GM23338 (cell line): ENCODE data around the gene SOAT1. TPM values are rescaled to one million over a fixed set of nuclear protein-coding genes. Genes with fewer than 3 reads are reported as not detected.

Source experiments
- ATAC-seq: fragments of 200-7000 bp; cut with Tn5 transposase; 3 replicates; pipeline ENCODE4 v1.9.1; 2020
- DNase-seq: peaks from one replicate; pipeline ENCODE4 v3.0.0-alpha.2; 2015; ENCODE audit warnings: low spot score
- H2AFZ ChIP-seq: fragments of 200-600 bp; sonication (generic); 2 replicates; pipeline ENCODE4 v1.8.0; 2016; ENCODE audit warnings: antibody characterized with exemption, mild to moderate bottlenecking, moderate library complexity
- H3F3A ChIP-seq: fragments of 200-600 bp; sonication (generic); replicated peaks from 2 replicates; pipeline ENCODE4 v1.8.0; 2017; ENCODE audit warnings: antibody characterized with exemption, mixed run types, low read depth
- H3K27ac ChIP-seq: fragments of 200-600 bp; sonication (generic); 2 replicates; pipeline ENCODE4 v1.6.1; 2016; ENCODE audit warnings: low read depth
- H3K27me3 ChIP-seq: fragments of 200-600 bp; sonication (generic); 2 replicates; pipeline ENCODE4 v1.8.0; 2016; ENCODE audit warnings: mild to moderate bottlenecking, mixed run types, moderate library complexity; ENCODE audit not compliant: insufficient read depth
- H3K36me3 ChIP-seq: fragments of 200-600 bp; sonication (generic); 2 replicates; pipeline ENCODE4 v1.8.0; 2016; ENCODE audit warnings: mild to moderate bottlenecking; ENCODE audit not compliant: insufficient read depth
- H3K4me1 ChIP-seq: fragments of 200-600 bp; sonication (generic); 2 replicates; pipeline ENCODE4 v1.8.0; 2016; ENCODE audit warnings: mild to moderate bottlenecking, moderate library complexity; ENCODE audit not compliant: insufficient read depth
- H3K4me2 ChIP-seq: fragments of 200-600 bp; sonication (generic); 2 replicates; pipeline ENCODE4 v1.7.1; 2017; ENCODE audit warnings: mixed run types
- H3K4me3 ChIP-seq: fragments of 200-600 bp; sonication (generic); 2 replicates; pipeline ENCODE4 v1.6.1; 2016; ENCODE audit warnings: mixed run types
- H3K79me2 ChIP-seq: fragments of 200-600 bp; sonication (generic); replicated peaks from 2 replicates; pipeline ENCODE4 v1.8.0; 2017; ENCODE audit warnings: mild to moderate bottlenecking; ENCODE audit not compliant: insufficient read depth
- H3K9me2 ChIP-seq: fragments of 200-600 bp; sonication (generic); 2 replicates; pipeline ENCODE4 v1.8.0; 2017; ENCODE audit not compliant: insufficient read depth
- H4K20me1 ChIP-seq: fragments of 200-600 bp; sonication (generic); replicated peaks from 2 replicates; pipeline ENCODE4 v1.8.0; 2017; ENCODE audit warnings: mild to moderate bottlenecking; ENCODE audit not compliant: insufficient read depth
- H3K27ac Mint-ChIP-seq: 2 replicates; pipeline ENCODE4 v1.8.0; 2020; ENCODE audit warnings: inconsistent platforms, mild to moderate bottlenecking, moderate library complexity, mixed read lengths
- H3K27me3 Mint-ChIP-seq: 3 replicates; pipeline ENCODE4 v1.8.0; 2022; ENCODE audit warnings: low read depth, mild to moderate bottlenecking, moderate library complexity, mixed read lengths, inconsistent platforms; ENCODE audit not compliant: insufficient read depth, poor library complexity
- H3K36me3 Mint-ChIP-seq: 3 replicates; pipeline ENCODE4 v1.8.0; 2021; ENCODE audit warnings: low read depth, mild to moderate bottlenecking, inconsistent platforms, moderate library complexity, mixed read lengths
- H3K4me1 Mint-ChIP-seq: 3 replicates; pipeline ENCODE4 v1.8.0; 2020; ENCODE audit warnings: mild to moderate bottlenecking, inconsistent platforms, mixed read lengths
- H3K4me3 Mint-ChIP-seq: 3 replicates; pipeline ENCODE4 v1.8.0; 2021; ENCODE audit warnings: moderate library complexity, mild to moderate bottlenecking, inconsistent platforms, mixed read lengths
- H3K9me3 Mint-ChIP-seq: 3 replicates; pipeline ENCODE4 v1.8.0; 2020; ENCODE audit warnings: moderate library complexity, mild to moderate bottlenecking, inconsistent platforms, mixed read lengths
- CREB1 ChIP-seq: fragments of 250-450 bp; sonication (Bioruptor Pico); IDR thresholded peaks from 2 replicates; pipeline ENCODE4 v1.5.0; 2020; ENCODE audit warnings: low read depth, mild to moderate bottlenecking, moderate library complexity
- CTCF ChIP-seq, 2 experiments: fragments of 200-600 bp in 1 of 2; sonication (generic) in 1 of 2; conservative IDR thresholded peaks; 2 replicates each; pipeline versions ENCODE4 v1.5.1 to v1.6.1; 2016 to 2017; ENCODE audit warnings: antibody characterized with exemption in 2 of 2, low read depth in 2 of 2, mild to moderate bottlenecking in 2 of 2, moderate library complexity in 1 of 2
- ETS1 ChIP-seq: IDR thresholded peaks from 2 replicates; pipeline ENCODE4 v1.6.1; 2016; ENCODE audit warnings: antibody characterized with exemption
- EZH2 ChIP-seq: fragments of 200-600 bp; sonication (generic); IDR thresholded peaks from one replicate; pipeline ENCODE4 v1.8.0; 2017; ENCODE audit warnings: antibody characterized with exemption, mild to moderate bottlenecking, low read depth; ENCODE audit not compliant: unreplicated experiment
- POLR2AphosphoS5 ChIP-seq: IDR thresholded peaks from 2 replicates; pipeline ENCODE4 v1.6.1; 2016; ENCODE audit warnings: antibody characterized with exemption, low read depth
- REST ChIP-seq: IDR thresholded peaks from one replicate; pipeline ENCODE4 v1.6.1; 2018; ENCODE audit warnings: antibody characterized with exemption; ENCODE audit not compliant: unreplicated experiment
- STAT1 ChIP-seq: IDR thresholded peaks from one replicate; pipeline ENCODE4 v1.6.1; 2016; ENCODE audit warnings: antibody characterized with exemption; ENCODE audit not compliant: unreplicated experiment
- ZNF331 ChIP-seq: fragments of 250-450 bp; sonication (Bioruptor Pico); IDR thresholded peaks from 2 replicates; pipeline ENCODE4 v1.5.0; 2020; ENCODE audit warnings: low read depth, mild to moderate bottlenecking, moderate library complexity
- ZNF462 ChIP-seq: fragments of 250-450 bp; sonication (Bioruptor Pico); IDR thresholded peaks from 2 replicates; pipeline ENCODE4 v1.5.0; 2020; ENCODE audit warnings: mild to moderate bottlenecking, moderate library complexity
- polyA plus RNA-seq: library from polyadenylated mRNA; unstranded; fragments of >200 nt; fragmentation: Nextera tagmentation; extraction: Ambion mirVana; gene quantifications from 2 replicates; pipeline ENCODE4 v1.2.1, GENCODE V29; 2016
- total RNA-seq: library from RNA; depleted of rRNA; stranded (reverse); fragments of >200 nt; shearing (Covaris generic); gene quantifications from 2 replicates; pipeline ENCODE4 v1.2.3, GENCODE V29; 2014

The SOAT1 gene
- total and polyA plus RNA-seq, 2 experiments from 2014 or later, result 1.3 to 2.6 TPM

GRCh38 chr1:179337288-179337687, 43.7 kb downstream of the SOAT1 start (continued):
- TF ChIP-seq ZNF462 (CRISPR knock-in tag) (no peak), STAT1 (no peak), ZNF331 (CRISPR knock-in tag) (no peak), REST (no peak)

GRCh38 chr1:179337942-179338560, 44.5 kb downstream of the SOAT1 start:
- Mint-ChIP-seq H3K4me1 (no peaks in the 10 kb centered on the region), H3K36me3 (no peaks in the 10 kb centered on the region), H3K27me3 (peaks cover 2% of the 10 kb centered on the region), H3K4me3 (no peak overlapping the region), H3K9me3 (no peaks in the 10 kb centered on the region), H3K27ac (no peak overlapping the region)
- no peaks in the 10 kb centered on the region for H4K20me1 ChIP-seq
- H3K79me2 ChIP-seq, result no peaks in the 10 kb centered on the region
- H3K4me1 ChIP-seq, result no peaks in the 10 kb centered on the region
- no peak overlapping the region for H3K27ac ChIP-seq
- H3K4me2 ChIP-seq, result no peak overlapping the region
- no peak for DNase-seq
- no peaks in the 10 kb centered on the region for H3K36me3 ChIP-seq
- no peak overlapping the region for H3K4me3 ChIP-seq
- ATAC-seq, result no peak
- H3F3A ChIP-seq, result no peaks in the 10 kb centered on the region
- H3K27me3 ChIP-seq, result no peaks in the 10 kb centered on the region
- H3K9me2 ChIP-seq, result no peaks in the 10 kb centered on the region
- no peak overlapping the region for H2AFZ ChIP-seq
- TF ChIP-seq EZH2, result no peak
- TF ChIP-seq CTCF (conservative IDR thresholded peaks at IDR 0.05; ENCODE audit: low read depth in 2 of 2), result no peak
- TF ChIP-seq CREB1 (CRISPR knock-in tag), result no peak
- TF ChIP-seq POLR2AphosphoS5, result no peak
- TF ChIP-seq ETS1, result no peak
